RWPE2 (cell line): Measurements from ENCODE around the gene RPS6KC1.

Source experiments
- ATAC-seq: fragments of 200-7000 bp; cut with Tn5 transposase; 3 replicates; pipeline ENCODE4 v1.9.1; 2021; ENCODE audit warnings: low read depth
- DNase-seq: peaks from one replicate; pipeline ENCODE4 v3.0.0-alpha.2; 2020; ENCODE audit warnings: low spot score
- H3K27ac ChIP-seq: fragments of 450-650 bp; 2 replicates; pipeline ENCODE4 v1.5.1; 2017; ENCODE audit warnings: mild to moderate bottlenecking; ENCODE audit not compliant: poor library complexity, severe bottlenecking
- H3K27me3 ChIP-seq: fragments of 250-450 bp; sonication (Bioruptor Pico); 2 replicates; pipeline ENCODE4 v1.5.1; 2021; ENCODE audit warnings: mild to moderate bottlenecking, moderate library complexity; ENCODE audit not compliant: insufficient read depth, poor library complexity, severe bottlenecking
- H3K36me3 ChIP-seq: fragments of 250-450 bp; sonication (Bioruptor Pico); 2 replicates; pipeline ENCODE4 v1.5.1; 2020; ENCODE audit warnings: low read depth, mild to moderate bottlenecking, moderate library complexity
- H3K4me1 ChIP-seq: fragments of 250-450 bp; sonication (Bioruptor Pico); 2 replicates; pipeline ENCODE4 v1.5.1; 2021; ENCODE audit warnings: mild to moderate bottlenecking, moderate library complexity; ENCODE audit not compliant: insufficient read depth, poor library complexity, severe bottlenecking
- H3K4me3 ChIP-seq: fragments of 250-450 bp; sonication (Bioruptor Pico); 2 replicates; pipeline ENCODE4 v1.5.1; 2021; ENCODE audit warnings: mild to moderate bottlenecking, moderate library complexity; ENCODE audit not compliant: severe bottlenecking
- H3K9me3 ChIP-seq: fragments of 250-450 bp; sonication (Bioruptor Pico); 2 replicates; pipeline ENCODE4 v1.5.1; 2021; ENCODE audit warnings: mild to moderate bottlenecking, moderate library complexity; ENCODE audit not compliant: severe bottlenecking
- CTCF ChIP-seq: fragments of 450-650 bp; IDR thresholded peaks from one replicate; pipeline ENCODE4 v1.5.1; 2017; ENCODE audit warnings: mild to moderate bottlenecking, moderate library complexity; ENCODE audit not compliant: poor library complexity, severe bottlenecking

The RPS6KC1 gene

GRCh38 chr1:213284626-213285025 lies 233.6 kb downstream of the RPS6KC1 start:
- no peak overlapping the region for H3K27ac ChIP-seq
- H3K36me3 ChIP-seq: no peaks in the 10 kb centered on the region
- ATAC-seq (no peak), DNase-seq (no peak)
- no peaks in the 10 kb centered on the region for H3K4me1 ChIP-seq
- H3K9me3 ChIP-seq: no peaks in the 10 kb centered on the region
- H3K4me3 ChIP-seq: no peak overlapping the region
- TF ChIP-seq CTCF: no peak
- no peaks in the 10 kb centered on the region for H3K27me3 ChIP-seq

GRCh38 chr1:213286235-213286634 lies 235.2 kb downstream of the RPS6KC1 start:
- H3K4me1 ChIP-seq: no peaks in the 10 kb centered on the region
- no peaks in the 10 kb centered on the region for H3K9me3 ChIP-seq
- no peak for TF ChIP-seq CTCF
- H3K27ac ChIP-seq: no peak overlapping the region
- H3K36me3 ChIP-seq: no peaks in the 10 kb centered on the region
- no peak overlapping the region for H3K4me3 ChIP-seq
- ATAC-seq: no peak
- H3K27me3 ChIP-seq: no peaks in the 10 kb centered on the region
- no peak for DNase-seq

GRCh38 chr1:213287987-213288386 lies 236.9 kb downstream of the RPS6KC1 start:
- H3K27me3 ChIP-seq: no peaks in the 10 kb centered on the region
- no peaks in the 10 kb centered on the region for H3K36me3 ChIP-seq
- no peak overlapping the region for H3K4me3 ChIP-seq
- DNase-seq (no peak), ATAC-seq (no peak)
- no peaks in the 10 kb centered on the region for H3K9me3 ChIP-seq
- H3K4me1 ChIP-seq: no peaks in the 10 kb centered on the region
- TF ChIP-seq CTCF: no peak
- H3K27ac ChIP-seq: no peak overlapping the region

- no peak for ATAC-seq
- H3K9me3 ChIP-seq: no peaks in the 10 kb centered on the region
- no peak overlapping the region for H3K4me3 ChIP-seq
- no peaks in the 10 kb centered on the region for H3K27me3 ChIP-seq
- no peaks in the 10 kb centered on the region for H3K4me1 ChIP-seq
- H3K27ac ChIP-seq: no peak overlapping the region
- H3K36me3 ChIP-seq: no peaks in the 10 kb centered on the region
- no peak for DNase-seq
- TF ChIP-seq CTCF: no peak
Measured at GRCh38 chr1:213291526-213291925, 240.5 kb downstream of the RPS6KC1 start.

- Histone ChIP-seq H3K36me3 (no peaks in the 10 kb centered on the region), H3K4me3 (no peak overlapping the region), H3K27ac (no peak overlapping the region), H3K27me3 (no peaks in the 10 kb centered on the region), H3K9me3 (no peaks in the 10 kb centered on the region), H3K4me1 (no peaks in the 10 kb centered on the region)
- no peak for TF ChIP-seq CTCF
- no peak for DNase-seq
- ATAC-seq: no peak
Measured at GRCh38 chr1:213292614-213293013, 241.6 kb downstream of the RPS6KC1 start.
